Ovary (tissue), 3 donors: Measurements from ENCODE around the gene SEC23A.

ENCODE experiments used
- POLR2A ChIP-seq: fragments of 450-650 bp; IDR thresholded peaks from one replicate; pipeline ENCODE4 v1.6.1; 2017; ENCODE audit warnings: antibody characterized with exemption, mild to moderate bottlenecking, moderate library complexity
- TF ChIP-seq, protein P1 (sequence below), 3 donors: fragments of 450-650 bp in 2 of 3; fragments of 200-600 bp in 1 of 3; IDR thresholded peaks; one replicate each; pipeline versions ENCODE4 v1.5.1 to v1.8.0; 2016 to 2022; ENCODE audit warnings: antibody characterized with exemption in 3 of 3, mild to moderate bottlenecking in 1 of 3
- donor health status: DM: no; HTN: no; CAD: no.

GRCh38 chr14:39014460-39014859 lies 88.6 kb downstream of the SEC23A start:
- TF ChIP-seq POLR2A = no peak
- TF ChIP-seq, protein P1, sequence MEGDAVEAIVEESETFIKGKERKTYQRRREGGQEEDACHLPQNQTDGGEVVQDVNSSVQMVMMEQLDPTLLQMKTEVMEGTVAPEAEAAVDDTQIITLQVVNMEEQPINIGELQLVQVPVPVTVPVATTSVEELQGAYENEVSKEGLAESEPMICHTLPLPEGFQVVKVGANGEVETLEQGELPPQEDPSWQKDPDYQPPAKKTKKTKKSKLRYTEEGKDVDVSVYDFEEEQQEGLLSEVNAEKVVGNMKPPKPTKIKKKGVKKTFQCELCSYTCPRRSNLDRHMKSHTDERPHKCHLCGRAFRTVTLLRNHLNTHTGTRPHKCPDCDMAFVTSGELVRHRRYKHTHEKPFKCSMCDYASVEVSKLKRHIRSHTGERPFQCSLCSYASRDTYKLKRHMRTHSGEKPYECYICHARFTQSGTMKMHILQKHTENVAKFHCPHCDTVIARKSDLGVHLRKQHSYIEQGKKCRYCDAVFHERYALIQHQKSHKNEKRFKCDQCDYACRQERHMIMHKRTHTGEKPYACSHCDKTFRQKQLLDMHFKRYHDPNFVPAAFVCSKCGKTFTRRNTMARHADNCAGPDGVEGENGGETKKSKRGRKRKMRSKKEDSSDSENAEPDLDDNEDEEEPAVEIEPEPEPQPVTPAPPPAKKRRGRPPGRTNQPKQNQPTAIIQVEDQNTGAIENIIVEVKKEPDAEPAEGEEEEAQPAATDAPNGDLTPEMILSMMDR (IDR thresholded peaks at IDR 0.05) = no peak
